Fibroblast of lung (primary cell): ENCODE results near the gene ARPP21. TPM values are rescaled to one million over a fixed set of nuclear protein-coding genes. Genes with fewer than 3 reads are reported as not detected.

ENCODE experiments used
- DNase-seq, 2 donors: peaks; one replicate each; pipeline versions ENCODE4 v3.0.0 to v3.0.0-alpha.2; 2010; ENCODE audit warnings: low read depth in 2 of 2
- H2AFZ ChIP-seq: 2 replicates; pipeline ENCODE4 v1.5.1; 2012; ENCODE audit warnings: low read length, control low read depth, inconsistent platforms
- H3K27ac ChIP-seq: 2 replicates; pipeline ENCODE4 v1.5.1; 2011; ENCODE audit warnings: low read length, control low read depth; ENCODE audit not compliant: insufficient read depth
- H3K27me3 ChIP-seq: 2 replicates; pipeline ENCODE4 v1.5.1; 2011; ENCODE audit warnings: mild to moderate bottlenecking, low read length; ENCODE audit not compliant: control insufficient read depth, insufficient read depth
- H3K36me3 ChIP-seq: 2 replicates; pipeline ENCODE4 v1.5.1; 2011; ENCODE audit warnings: low read length; ENCODE audit not compliant: control insufficient read depth, insufficient read depth
- H3K4me1 ChIP-seq: 2 replicates; pipeline ENCODE4 v1.5.1; 2011; ENCODE audit warnings: low read length; ENCODE audit not compliant: control insufficient read depth, insufficient read depth; ENCODE audit errors: extremely low read depth
- H3K4me2 ChIP-seq: 2 replicates; pipeline ENCODE4 v1.5.1; 2011; ENCODE audit warnings: low read length, control low read depth; ENCODE audit not compliant: insufficient read depth; ENCODE audit errors: extremely low read depth
- H3K4me3 ChIP-seq, 4 experiments: fragments of 200-600 bp in 1 of 4; sonication (generic) in 1 of 4; replicated peaks in 1 of 4; 2 replicates each; pipeline ENCODE4 v1.5.1; 2011 to 2016; ENCODE audit warnings: low read length in 4 of 4, low read depth in 3 of 4, mild to moderate bottlenecking in 3 of 4, control low read depth in 2 of 4, inconsistent platforms in 1 of 4, mixed read lengths in 1 of 4; ENCODE audit not compliant: insufficient read depth in 1 of 4; ENCODE audit errors: control extremely low read depth in 1 of 4
- H3K79me2 ChIP-seq: 2 replicates; pipeline ENCODE4 v1.5.1; 2012; ENCODE audit warnings: mild to moderate bottlenecking, low read length, inconsistent platforms; ENCODE audit not compliant: control insufficient read depth, insufficient read depth
- H3K9ac ChIP-seq: 2 replicates; pipeline ENCODE4 v1.5.1; 2011; ENCODE audit warnings: mild to moderate bottlenecking, low read length, control low read depth; ENCODE audit not compliant: insufficient read depth
- H3K9me3 ChIP-seq: 2 replicates; pipeline ENCODE4 v1.5.1; 2012; ENCODE audit warnings: low read depth, low read length; ENCODE audit not compliant: control insufficient read depth, insufficient read depth
- H4K20me1 ChIP-seq: 2 replicates; pipeline ENCODE4 v1.5.1; 2011; ENCODE audit warnings: low read length; ENCODE audit not compliant: control insufficient read depth, insufficient read depth; ENCODE audit errors: extremely low read depth
- CTCF ChIP-seq, 2 donors: IDR thresholded peaks in 1 of 2; conservative IDR thresholded peaks in 1 of 2; 1 replicate in 1 of 2; 2 replicates in 1 of 2; pipeline ENCODE4 v1.5.1; 2011 to 2012; ENCODE audit warnings: low read length in 2 of 2, control low read depth in 1 of 2, inconsistent platforms in 1 of 2, low read depth in 1 of 2, mild to moderate bottlenecking in 1 of 2
- EZH2 ChIP-seq: IDR thresholded peaks from 2 replicates; pipeline ENCODE4 v1.5.1; 2012; ENCODE audit warnings: low read length, control low read depth, mild to moderate bottlenecking; ENCODE audit errors: missing control alignments
- polyA plus RNA-seq, 2 donors: library from polyadenylated mRNA; depleted of rRNA in 1 of 2; stranded (reverse) in 1 of 2; unstranded in 1 of 2; fragments of >200 nt; gene quantifications; 2 replicates each; pipeline ENCODE4 v1.2.1, GENCODE V29; 2011 to 2012; ENCODE audit warnings: missing spikeins in 1 of 2
- total RNA-seq: library from RNA; depleted of rRNA; stranded (reverse); fragments of >200 nt; gene quantifications from 2 replicates; pipeline ENCODE4 v1.2.1, GENCODE V29; 2014

Gene ARPP21
- total and polyA plus RNA-seq, 2 donors (not counting 1 experiment from before 2014, with no cell fraction given), result not detected

GRCh38 chr3:35708394-35709271 is 69.3 kb downstream of the ARPP21 start:
- no peak overlapping the region for H3K9ac ChIP-seq
- H2AFZ ChIP-seq, result no peak overlapping the region
- H3K4me1 ChIP-seq, result no peaks in the 10 kb centered on the region
- no peak for TF ChIP-seq EZH2
- TF ChIP-seq CTCF (conservative IDR thresholded peaks at IDR 0.05 in 1 of 2, IDR thresholded peaks at IDR 0.05 in 1 of 2; ENCODE audit: low read depth in 1 of 2, low read length in 2 of 2), result no peak
- no peaks in the 10 kb centered on the region for H3K9me3 ChIP-seq
- peak in 1 of 2 donors; percentile 10 for DNase-seq
- H3K27me3 ChIP-seq, result no peaks in the 10 kb centered on the region
- H3K27ac ChIP-seq, result no peak overlapping the region
- H4K20me1 ChIP-seq, result no peaks in the 10 kb centered on the region
- no peak overlapping the region for H3K4me2 ChIP-seq
- no peak overlapping the region for H3K4me3 ChIP-seq
- no peaks in the 10 kb centered on the region for H3K36me3 ChIP-seq
- no peaks in the 10 kb centered on the region for H3K79me2 ChIP-seq

- Histone ChIP-seq H3K79me2 (no peaks in the 10 kb centered on the region), H4K20me1 (no peaks in the 10 kb centered on the region), H3K27ac (no peak overlapping the region), H3K9ac (no peak overlapping the region), H3K4me3 (no peak overlapping the region), H3K36me3 (no peaks in the 10 kb centered on the region), H3K4me1 (no peaks in the 10 kb centered on the region), H3K9me3 (no peaks in the 10 kb centered on the region), H3K27me3 (no peaks in the 10 kb centered on the region), H3K4me2 (no peak overlapping the region), H2AFZ (no peak overlapping the region)
- DNase-seq, result no peak
- no peak for TF ChIP-seq CTCF (conservative IDR thresholded peaks at IDR 0.05 in 1 of 2, IDR thresholded peaks at IDR 0.05 in 1 of 2; ENCODE audit: low read depth in 1 of 2, low read length in 2 of 2)
- no peak for TF ChIP-seq EZH2
These were observed 70.4 kb downstream of the ARPP21 start for GRCh38 chr3:35709691-35710090.

- Histone ChIP-seq H3K4me1 (no peaks in the 10 kb centered on the region), H3K79me2 (no peaks in the 10 kb centered on the region), H4K20me1 (no peaks in the 10 kb centered on the region), H3K4me3 (no peak overlapping the region), H3K27me3 (no peaks in the 10 kb centered on the region), H3K4me2 (no peak overlapping the region), H3K27ac (no peak overlapping the region), H3K36me3 (no peaks in the 10 kb centered on the region), H3K9me3 (no peaks in the 10 kb centered on the region), H2AFZ (no peak overlapping the region), H3K9ac (no peak overlapping the region)
- DNase-seq, result no peak
- no peak for TF ChIP-seq CTCF (conservative IDR thresholded peaks at IDR 0.05 in 1 of 2, IDR thresholded peaks at IDR 0.05 in 1 of 2; ENCODE audit: low read depth in 1 of 2, low read length in 2 of 2)
- no peak for TF ChIP-seq EZH2
These were observed 71.2 kb downstream of the ARPP21 start for GRCh38 chr3:35710554-35710953.
